GM12873 (cell line): ENCODE data around the gene MARCHF9.

ENCODE experiments used
- TF ChIP-seq, protein P1 (sequence below): IDR thresholded peaks from 2 replicates; pipeline ENCODE4 v1.5.1; 2012; ENCODE audit warnings: low read depth, mild to moderate bottlenecking, moderate library complexity, low read length, control low read depth; ENCODE audit not compliant: insufficient read depth; ENCODE audit errors: missing control alignments

The MARCHF9 gene

DNA sequence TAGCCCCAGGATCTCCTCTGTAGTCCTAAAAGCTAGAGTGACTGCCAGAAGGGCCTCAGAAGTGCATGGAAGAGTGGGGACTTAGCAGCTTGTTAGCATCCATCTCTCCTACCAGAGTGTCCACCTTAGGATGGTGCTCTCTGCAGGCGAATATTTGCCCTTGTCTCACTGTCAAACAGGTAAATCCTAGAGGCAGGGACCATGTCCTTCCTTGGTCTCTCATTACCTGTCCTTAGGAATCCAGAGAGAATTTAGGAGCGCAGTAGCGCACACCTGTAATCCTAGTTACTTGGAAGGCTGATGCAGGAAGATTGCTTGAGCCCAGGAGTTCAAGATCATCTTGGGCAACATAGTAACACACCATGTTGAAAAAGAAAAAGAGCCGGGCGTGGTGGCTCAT is 37.8 kb upstream of the MARCHF9 start:
- TF ChIP-seq, protein P1, sequence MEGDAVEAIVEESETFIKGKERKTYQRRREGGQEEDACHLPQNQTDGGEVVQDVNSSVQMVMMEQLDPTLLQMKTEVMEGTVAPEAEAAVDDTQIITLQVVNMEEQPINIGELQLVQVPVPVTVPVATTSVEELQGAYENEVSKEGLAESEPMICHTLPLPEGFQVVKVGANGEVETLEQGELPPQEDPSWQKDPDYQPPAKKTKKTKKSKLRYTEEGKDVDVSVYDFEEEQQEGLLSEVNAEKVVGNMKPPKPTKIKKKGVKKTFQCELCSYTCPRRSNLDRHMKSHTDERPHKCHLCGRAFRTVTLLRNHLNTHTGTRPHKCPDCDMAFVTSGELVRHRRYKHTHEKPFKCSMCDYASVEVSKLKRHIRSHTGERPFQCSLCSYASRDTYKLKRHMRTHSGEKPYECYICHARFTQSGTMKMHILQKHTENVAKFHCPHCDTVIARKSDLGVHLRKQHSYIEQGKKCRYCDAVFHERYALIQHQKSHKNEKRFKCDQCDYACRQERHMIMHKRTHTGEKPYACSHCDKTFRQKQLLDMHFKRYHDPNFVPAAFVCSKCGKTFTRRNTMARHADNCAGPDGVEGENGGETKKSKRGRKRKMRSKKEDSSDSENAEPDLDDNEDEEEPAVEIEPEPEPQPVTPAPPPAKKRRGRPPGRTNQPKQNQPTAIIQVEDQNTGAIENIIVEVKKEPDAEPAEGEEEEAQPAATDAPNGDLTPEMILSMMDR = no peak

DNA sequence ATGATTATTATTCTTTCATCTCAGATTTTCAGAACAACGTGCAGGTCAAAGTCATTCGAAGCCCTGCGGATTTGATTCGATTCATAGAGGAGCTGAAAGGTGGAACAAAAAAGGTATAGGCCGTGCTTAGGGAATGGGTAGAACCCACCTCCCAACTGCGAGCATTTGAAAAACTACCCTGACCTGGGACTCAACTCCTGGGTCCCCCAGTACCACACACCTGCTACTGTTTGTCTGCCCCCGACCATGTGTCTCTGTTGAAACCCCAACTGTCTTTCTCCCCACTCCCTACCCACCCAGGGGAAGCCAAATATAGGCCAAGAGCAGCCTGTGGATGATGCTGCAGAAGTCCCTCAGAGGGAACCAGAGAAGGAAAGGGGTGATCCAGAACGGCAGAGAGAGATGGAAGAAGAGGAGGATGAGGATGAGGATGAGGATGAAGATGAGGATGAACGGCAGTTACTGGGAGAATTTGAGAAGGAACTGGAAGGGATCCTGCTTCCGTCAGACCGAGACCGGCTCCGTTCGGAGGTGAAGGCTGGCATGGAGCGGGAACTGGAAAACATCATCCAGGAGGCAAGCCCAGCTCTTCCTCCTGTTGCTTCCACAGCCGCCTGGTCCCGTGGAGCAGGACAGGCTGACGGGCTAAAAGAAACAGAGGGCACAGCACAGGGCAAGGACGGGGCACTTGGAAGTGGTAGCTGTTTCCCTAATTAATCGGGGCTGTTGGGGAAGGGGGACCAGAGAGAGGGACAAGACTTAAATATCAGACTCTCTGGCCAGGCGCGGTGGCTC is 36.9 kb upstream of the MARCHF9 start:
- TF ChIP-seq, protein P1 = no peak

DNA sequence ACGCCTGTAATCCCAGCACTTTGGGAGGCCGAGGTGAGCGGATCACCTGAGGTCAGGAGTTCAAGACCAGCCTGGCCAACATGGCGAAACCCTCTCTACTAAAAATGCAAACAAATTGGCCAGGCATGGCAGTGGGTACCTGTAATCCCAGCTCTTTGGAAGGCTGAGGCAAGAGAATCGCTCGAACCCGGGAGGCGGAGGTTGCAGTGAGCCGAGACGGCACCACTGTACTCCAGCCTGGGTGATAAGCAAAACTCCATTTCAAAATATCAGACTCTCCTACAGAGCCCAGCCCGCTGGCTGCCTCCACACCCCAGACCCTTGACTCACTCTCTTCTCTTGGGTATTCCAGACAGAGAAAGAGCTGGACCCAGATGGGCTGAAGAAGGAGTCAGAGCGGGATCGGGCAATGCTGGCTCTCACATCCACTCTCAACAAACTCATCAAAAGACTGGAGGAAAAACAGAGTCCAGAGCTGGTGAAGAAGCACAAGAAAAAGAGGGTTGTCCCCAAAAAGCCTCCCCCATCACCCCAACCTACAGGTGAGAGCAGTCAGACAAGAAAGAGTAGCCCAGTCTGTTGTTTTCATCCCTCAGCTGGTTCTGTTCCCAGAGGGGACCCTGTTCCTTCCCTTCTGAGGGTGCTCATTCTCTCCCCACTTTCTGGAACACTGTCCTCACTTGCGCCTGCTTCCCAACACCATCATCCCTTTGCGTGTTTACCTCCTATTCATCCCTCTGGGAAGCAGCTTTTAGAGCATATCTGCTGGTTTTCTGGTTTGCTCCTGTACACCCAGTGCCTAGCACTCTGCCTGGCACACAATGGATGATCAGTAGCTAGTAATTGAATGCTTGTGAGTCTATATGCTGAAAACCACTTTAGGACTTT is 36.0 kb upstream of the MARCHF9 start:
- TF ChIP-seq, protein P1 = no peak

DNA sequence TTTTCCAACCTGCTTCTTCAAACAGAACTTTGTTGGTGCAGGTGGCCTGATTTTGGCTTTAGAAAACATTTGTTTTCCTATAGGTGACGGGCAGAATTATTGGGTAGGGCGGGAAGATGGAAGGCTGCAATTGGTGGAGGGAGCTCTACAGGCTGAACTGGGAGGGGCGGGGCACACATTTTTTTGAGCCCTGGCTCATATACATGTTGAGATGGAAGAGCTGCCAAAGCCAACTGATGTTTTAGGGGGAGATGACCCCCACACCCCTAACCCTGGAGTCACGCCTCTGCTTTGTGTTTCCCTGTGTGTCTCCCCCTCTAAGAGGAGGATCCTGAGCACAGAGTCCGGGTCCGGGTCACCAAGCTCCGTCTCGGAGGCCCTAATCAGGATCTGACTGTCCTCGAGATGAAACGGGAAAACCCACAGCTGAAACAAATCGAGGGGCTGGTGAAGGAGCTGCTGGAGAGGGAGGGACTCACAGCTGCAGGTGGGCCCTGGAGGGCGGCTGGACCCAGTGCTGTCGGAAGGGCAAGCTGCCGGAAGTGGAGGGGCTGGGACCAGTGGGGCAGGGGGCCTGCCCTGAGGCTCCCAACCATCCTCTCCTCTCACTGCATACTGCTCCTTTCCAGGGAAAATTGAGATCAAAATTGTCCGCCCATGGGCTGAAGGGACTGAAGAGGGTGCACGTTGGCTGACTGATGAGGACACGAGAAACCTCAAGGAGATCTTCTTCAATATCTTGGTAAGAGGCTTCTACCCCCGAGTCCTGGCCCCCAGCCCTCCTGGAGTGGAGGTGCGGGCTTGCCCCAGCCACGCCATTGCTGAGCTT is 34.9 kb upstream of the MARCHF9 start:
- TF ChIP-seq, protein P1 = no peak

DNA sequence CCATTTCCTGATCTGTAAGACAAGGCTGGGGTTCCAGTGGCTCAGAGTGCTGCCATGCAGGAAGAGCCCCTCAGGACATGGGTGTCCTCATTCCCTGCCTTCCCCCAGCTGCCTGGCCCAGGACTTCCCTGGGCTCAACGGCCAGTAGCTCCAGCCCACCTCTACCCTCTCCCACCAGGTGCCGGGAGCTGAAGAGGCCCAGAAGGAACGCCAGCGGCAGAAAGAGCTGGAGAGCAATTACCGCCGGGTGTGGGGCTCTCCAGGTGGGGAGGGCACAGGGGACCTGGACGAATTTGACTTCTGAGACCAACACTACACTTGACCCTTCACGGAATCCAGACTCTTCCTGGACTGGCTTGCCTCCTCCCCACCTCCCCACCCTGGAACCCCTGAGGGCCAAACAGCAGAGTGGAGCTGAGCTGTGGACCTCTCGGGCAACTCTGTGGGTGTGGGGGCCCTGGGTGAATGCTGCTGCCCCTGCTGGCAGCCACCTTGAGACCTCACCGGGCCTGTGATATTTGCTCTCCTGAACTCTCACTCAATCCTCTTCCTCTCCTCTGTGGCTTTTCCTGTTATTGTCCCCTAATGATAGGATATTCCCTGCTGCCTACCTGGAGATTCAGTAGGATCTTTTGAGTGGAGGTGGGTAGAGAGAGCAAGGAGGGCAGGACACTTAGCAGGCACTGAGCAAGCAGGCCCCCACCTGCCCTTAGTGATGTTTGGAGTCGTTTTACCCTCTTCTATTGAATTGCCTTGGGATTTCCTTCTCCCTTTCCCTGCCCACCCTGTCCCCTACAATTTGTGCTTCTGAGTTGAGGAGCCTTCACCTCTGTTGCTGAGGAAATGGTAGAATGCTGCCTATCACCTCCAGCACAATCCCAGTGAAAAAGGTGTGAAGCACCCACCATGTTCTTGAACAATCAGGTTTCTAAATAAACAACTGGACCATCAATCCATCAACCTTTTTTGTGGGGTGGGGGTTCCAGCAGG is 34.0 kb upstream of the MARCHF9 start:
- TF ChIP-seq, protein P1 = no peak

DNA sequence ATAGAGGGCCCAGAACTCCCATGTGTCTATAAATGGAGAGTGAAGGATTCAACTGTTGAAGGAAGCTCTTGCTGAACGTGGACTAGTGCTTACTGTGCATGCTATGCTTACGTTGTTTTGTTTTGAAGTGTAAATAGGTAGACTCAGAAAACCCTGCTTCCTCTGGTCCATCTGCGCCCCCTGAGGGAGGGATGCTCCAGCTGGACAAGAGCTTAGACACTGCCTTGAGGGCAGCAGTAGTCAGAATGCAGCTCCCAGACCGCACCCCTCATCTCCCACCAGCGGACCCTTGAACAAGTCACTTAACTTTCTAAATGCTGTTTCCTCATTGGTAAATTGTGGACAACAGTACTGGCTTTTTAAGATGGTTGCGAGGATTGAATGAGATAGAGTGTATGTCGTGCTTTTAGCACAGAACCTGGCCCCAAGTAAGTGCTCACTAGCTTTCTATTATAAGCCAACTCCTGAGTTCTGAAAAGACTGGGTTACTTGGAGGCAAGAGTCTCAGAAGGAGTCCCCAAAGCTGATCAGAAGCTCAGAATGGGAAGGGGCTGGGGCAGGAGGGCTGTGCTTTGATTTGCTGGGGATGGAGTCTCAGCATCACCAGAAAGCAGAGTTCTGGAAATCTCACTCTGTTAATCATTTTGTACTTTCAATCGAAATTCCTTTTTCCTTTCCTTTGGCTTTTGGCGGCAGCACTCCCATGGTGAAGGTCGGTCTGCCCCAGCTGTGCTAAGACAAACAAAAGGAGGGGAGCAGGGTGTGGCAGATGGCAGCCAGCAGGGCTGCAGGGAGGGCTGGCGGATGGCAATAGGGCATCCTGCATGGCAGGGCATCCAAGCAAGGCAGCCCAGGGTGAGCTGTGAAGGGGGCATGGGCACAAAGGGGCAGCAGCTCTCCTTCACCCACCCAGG is 31.9 kb upstream of the MARCHF9 start:
- TF ChIP-seq, protein P1 = no peak
